NT2/D1 (cell line): ENCODE data around the gene DACH1.
A peak's percentile ranks its signal among the peaks of the same experiment; 100 is the strongest.
"Not testable (repeated sequence)": the region's sequence is repeated elsewhere in the genome, so short reads cannot be mapped to it uniquely, and the experiment has no call there.

Experiments used
- DNase-seq: peaks from one replicate; pipeline ENCODE4 v3.0.0-alpha.2; 2011; ENCODE audit warnings: low read depth, low spot score
- H3K27me3 ChIP-seq: 2 replicates; pipeline ENCODE4 v1.6.0; 2011; ENCODE audit warnings: mild to moderate bottlenecking; ENCODE audit not compliant: insufficient read length, insufficient read depth
- H3K36me3 ChIP-seq: 2 replicates; pipeline ENCODE4 v1.6.1; 2011; ENCODE audit warnings: mild to moderate bottlenecking, low read length, mixed read lengths; ENCODE audit not compliant: insufficient read depth, insufficient read length
- H3K4me1 ChIP-seq: 2 replicates; pipeline ENCODE4 v1.5.1; 2011; ENCODE audit not compliant: insufficient read depth, insufficient read length
- H3K4me3 ChIP-seq: 2 replicates; pipeline ENCODE4 v1.5.1; 2011; ENCODE audit warnings: low read depth; ENCODE audit not compliant: insufficient read length
- H3K9ac ChIP-seq: 2 replicates; pipeline ENCODE4 v1.6.0; 2011; ENCODE audit warnings: low read depth; ENCODE audit not compliant: insufficient read length
- H3K9me3 ChIP-seq: 2 replicates; pipeline ENCODE4 v1.5.1; 2011; ENCODE audit warnings: mild to moderate bottlenecking, low read length; ENCODE audit not compliant: insufficient read depth
- SUZ12 ChIP-seq: IDR thresholded peaks from 2 replicates; pipeline ENCODE4 v1.6.1; 2011; ENCODE audit not compliant: insufficient read length, insufficient read depth; ENCODE audit errors: extremely low read depth
- YY1 ChIP-seq: IDR thresholded peaks from 2 replicates; pipeline ENCODE4 v1.6.1; 2011; ENCODE audit not compliant: insufficient read length, insufficient read depth
- ZNF274 ChIP-seq: IDR thresholded peaks from 2 replicates; pipeline ENCODE4 v1.6.1; 2011; ENCODE audit warnings: mild to moderate bottlenecking, low read depth, low read length

Gene DACH1

GRCh38 chr13:71867131-71867814 lies at the start of gene DACH1:
TSS of gene DACH1 (minus strand) at chr13:71867204.
- no peak within 1 kb of the TSS for H3K9ac ChIP-seq
- H3K36me3 ChIP-seq: no peaks in the 10 kb centered on the region
- peaks cover 40% of the 10 kb centered on the region for H3K27me3 ChIP-seq
- no peaks in the 10 kb centered on the region for H3K9me3 ChIP-seq
- TF ChIP-seq SUZ12 (no peak), YY1 (no peak)
- H3K4me1 ChIP-seq: no peaks in the 10 kb centered on the region
- H3K4me3 ChIP-seq: peak within 1 kb of the TSS; percentile 42
- DNase-seq: no peak

GRCh38 chr13:71913717-71914116 lies 46.7 kb upstream of the DACH1 start:
- no peaks in the 10 kb centered on the region for H3K36me3 ChIP-seq
- TF ChIP-seq YY1 (no peak), ZNF274 (no peak), SUZ12 (no peak)
- no peaks in the 10 kb centered on the region for H3K27me3 ChIP-seq
- H3K4me3 ChIP-seq: no peak overlapping the region
- DNase-seq: no peak
- no peak overlapping the region for H3K9ac ChIP-seq
- no peaks in the 10 kb centered on the region for H3K4me1 ChIP-seq
- H3K9me3 ChIP-seq: no peaks in the 10 kb centered on the region

DNA sequence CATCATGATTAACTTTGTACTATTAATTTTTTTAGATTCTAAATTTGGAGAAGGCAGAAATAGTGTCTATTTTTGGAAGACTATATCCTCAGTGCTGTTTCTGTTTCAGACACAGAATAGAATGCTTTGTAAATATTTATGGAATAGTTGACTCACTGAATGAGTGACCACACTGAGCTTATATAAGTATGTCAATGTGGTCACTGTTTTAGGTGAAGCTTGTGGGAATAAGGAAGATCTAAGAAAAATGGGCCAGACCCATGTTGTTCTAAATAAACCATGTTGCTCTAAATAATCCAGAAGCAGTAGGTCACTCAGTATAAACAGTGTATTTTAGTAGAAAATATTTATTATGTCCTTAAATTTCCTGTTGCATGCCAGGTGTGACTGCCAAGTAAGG lies 45.5 kb upstream of the DACH1 start:
- Histone ChIP-seq H3K9ac (no peak overlapping the region), H3K4me1 (no peaks in the 10 kb centered on the region), H3K9me3 (no peaks in the 10 kb centered on the region), H3K4me3 (no peak overlapping the region), H3K27me3 (no peaks in the 10 kb centered on the region), H3K36me3 (no peaks in the 10 kb centered on the region)
- DNase-seq: no peak
- TF ChIP-seq YY1 (no peak), ZNF274 (no peak), SUZ12 (no peak)

GRCh38 chr13:71906448-71906847 lies 39.4 kb upstream of the DACH1 start:
- Histone ChIP-seq H3K27me3 (no peaks in the 10 kb centered on the region), H3K4me1 (no peaks in the 10 kb centered on the region), H3K9ac (no peak overlapping the region), H3K9me3 (no peaks in the 10 kb centered on the region), H3K36me3 (no peaks in the 10 kb centered on the region), H3K4me3 (no peak overlapping the region)
- TF ChIP-seq ZNF274: no peak
- TF ChIP-seq SUZ12: no peak
- no peak for TF ChIP-seq YY1
- no peak for DNase-seq

- no peak for DNase-seq
- Histone ChIP-seq H3K9ac (no peak overlapping the region), H3K9me3 (no peaks in the 10 kb centered on the region), H3K36me3 (no peaks in the 10 kb centered on the region), H3K4me1 (no peaks in the 10 kb centered on the region), H3K27me3 (no peaks in the 10 kb centered on the region), H3K4me3 (no peak overlapping the region)
- TF ChIP-seq SUZ12: no peak
- TF ChIP-seq ZNF274: no peak
- TF ChIP-seq YY1: no peak
Measured at GRCh38 chr13:71902676-71903075, 35.7 kb upstream of the DACH1 start.

- not testable (repeated sequence) for H3K4me1 ChIP-seq, H3K36me3 ChIP-seq, H3K4me3 ChIP-seq, H3K9ac ChIP-seq, H3K9me3 ChIP-seq, DNase-seq, H3K27me3 ChIP-seq
Measured at GRCh38 chr13:71893506-71893905, 26.5 kb upstream of the DACH1 start.

DNA sequence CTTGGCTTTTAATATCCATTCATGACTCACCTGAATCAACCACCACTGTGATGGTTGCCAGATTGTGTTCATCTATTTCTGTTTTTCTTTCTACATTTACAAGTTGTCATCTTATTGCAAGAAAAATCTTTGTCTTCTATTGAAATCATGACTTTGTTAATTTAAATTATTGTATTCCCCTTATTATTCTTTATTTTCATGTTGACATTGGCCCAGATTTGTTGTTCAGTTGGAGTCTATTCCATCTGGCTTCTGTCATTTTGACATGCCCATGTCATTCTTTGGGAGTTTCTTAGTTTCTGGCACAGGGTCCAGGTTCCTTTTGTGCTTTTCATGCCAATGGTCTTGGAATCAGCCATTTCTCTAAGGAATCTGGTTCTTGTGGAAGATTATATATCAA lies 19.9 kb upstream of the DACH1 start:
- DNase-seq: no peak
- Histone ChIP-seq H3K9me3 (no peaks in the 10 kb centered on the region), H3K4me3 (no peak overlapping the region), H3K27me3 (no peaks in the 10 kb centered on the region), H3K36me3 (no peaks in the 10 kb centered on the region), H3K4me1 (no peaks in the 10 kb centered on the region), H3K9ac (no peak overlapping the region)
- TF ChIP-seq SUZ12 (no peak), ZNF274 (no peak), YY1 (no peak)

GRCh38 chr13:71882120-71882519 lies 15.1 kb upstream of the DACH1 start:
- Histone ChIP-seq H3K4me3 (no peak overlapping the region), H3K27me3 (no peaks in the 10 kb centered on the region), H3K9me3 (no peaks in the 10 kb centered on the region), H3K4me1 (no peaks in the 10 kb centered on the region), H3K9ac (no peak overlapping the region), H3K36me3 (no peaks in the 10 kb centered on the region)
- DNase-seq: no peak
- TF ChIP-seq SUZ12: no peak
- TF ChIP-seq YY1: no peak
- no peak for TF ChIP-seq ZNF274
